D721Med (cell line): Measurements from ENCODE around the gene CNTNAP2.
A peak's percentile ranks its signal among the peaks of the same experiment; 100 is the strongest.

Experiments used
- DNase-seq: peaks from one replicate; pipeline ENCODE4 v3.0.0; 2011; ENCODE audit warnings: low spot score; ENCODE audit not compliant: insufficient read length
- FAIRE-seq: peaks from 2 replicates; lab custom pipeline; 2011; peaks lifted over from hg19 to GRCh38; lab: Jason Lieb, UNC
- CTCF ChIP-seq: IDR thresholded peaks from 2 replicates; pipeline ENCODE4 v1.5.1; 2012; ENCODE audit warnings: mild to moderate bottlenecking, control low read depth; ENCODE audit not compliant: insufficient read depth; ENCODE audit errors: missing control alignments

CNTNAP2 gene

GRCh38 chr7:147678943-147679342 is 1562.3 kb downstream of the CNTNAP2 start:
- TF ChIP-seq CTCF = no peak
- DNase-seq (no peak), FAIRE-seq (no peak)

DNA sequence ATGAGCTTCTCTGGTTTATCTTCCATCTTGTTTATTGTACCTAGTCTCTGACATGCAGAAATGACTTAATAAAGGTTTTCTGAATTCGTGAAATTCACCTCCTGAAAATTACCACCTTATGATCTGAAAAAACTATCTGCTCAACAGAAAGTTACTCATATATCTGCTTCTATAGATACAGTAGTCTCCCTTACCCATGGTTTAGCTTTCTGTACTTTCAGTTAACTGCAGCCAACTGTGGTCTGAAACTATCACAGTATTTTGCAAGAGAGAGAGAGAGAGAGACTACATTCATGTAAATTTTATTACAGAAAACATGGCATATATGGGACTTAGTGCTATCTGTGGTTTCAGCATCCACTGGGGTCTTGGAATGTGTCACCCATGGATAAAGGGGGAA is 1564.9 kb downstream of the CNTNAP2 start:
- no peak for TF ChIP-seq CTCF
- FAIRE-seq = peak; percentile 67
- no peak for DNase-seq

- DNase-seq = no peak
- FAIRE-seq = no peak
- TF ChIP-seq CTCF = no peak
Measured at GRCh38 chr7:147700702-147701101, 1584.1 kb downstream of the CNTNAP2 start.

- no peak for FAIRE-seq
- DNase-seq = no peak
- no peak for TF ChIP-seq CTCF
Measured at GRCh38 chr7:147707926-147708325, 1591.3 kb downstream of the CNTNAP2 start.

GRCh38 chr7:147708871-147709270 is 1592.3 kb downstream of the CNTNAP2 start:
- DNase-seq (no peak), FAIRE-seq (no peak)
- no peak for TF ChIP-seq CTCF

DNA sequence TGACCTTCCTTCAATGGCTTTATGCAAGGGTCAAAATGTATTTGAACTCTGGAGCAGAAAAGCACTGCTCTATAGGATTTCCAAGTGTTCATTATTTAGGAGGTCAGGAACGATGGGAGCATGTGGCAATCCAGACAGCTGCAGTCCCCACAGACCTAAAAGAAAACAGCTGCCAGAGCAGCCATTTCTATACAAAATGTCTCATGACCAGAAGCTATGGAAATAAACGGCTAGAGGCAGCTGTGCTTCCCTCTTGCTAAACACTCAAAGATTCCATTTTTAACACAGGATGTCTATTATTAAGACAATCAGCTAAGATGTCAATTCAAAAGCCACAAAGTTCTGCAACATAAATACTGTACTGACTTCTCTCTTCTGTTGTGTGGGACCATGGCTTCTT is 1594.8 kb downstream of the CNTNAP2 start:
- no peak for TF ChIP-seq CTCF
- FAIRE-seq = no peak
- no peak for DNase-seq

DNA sequence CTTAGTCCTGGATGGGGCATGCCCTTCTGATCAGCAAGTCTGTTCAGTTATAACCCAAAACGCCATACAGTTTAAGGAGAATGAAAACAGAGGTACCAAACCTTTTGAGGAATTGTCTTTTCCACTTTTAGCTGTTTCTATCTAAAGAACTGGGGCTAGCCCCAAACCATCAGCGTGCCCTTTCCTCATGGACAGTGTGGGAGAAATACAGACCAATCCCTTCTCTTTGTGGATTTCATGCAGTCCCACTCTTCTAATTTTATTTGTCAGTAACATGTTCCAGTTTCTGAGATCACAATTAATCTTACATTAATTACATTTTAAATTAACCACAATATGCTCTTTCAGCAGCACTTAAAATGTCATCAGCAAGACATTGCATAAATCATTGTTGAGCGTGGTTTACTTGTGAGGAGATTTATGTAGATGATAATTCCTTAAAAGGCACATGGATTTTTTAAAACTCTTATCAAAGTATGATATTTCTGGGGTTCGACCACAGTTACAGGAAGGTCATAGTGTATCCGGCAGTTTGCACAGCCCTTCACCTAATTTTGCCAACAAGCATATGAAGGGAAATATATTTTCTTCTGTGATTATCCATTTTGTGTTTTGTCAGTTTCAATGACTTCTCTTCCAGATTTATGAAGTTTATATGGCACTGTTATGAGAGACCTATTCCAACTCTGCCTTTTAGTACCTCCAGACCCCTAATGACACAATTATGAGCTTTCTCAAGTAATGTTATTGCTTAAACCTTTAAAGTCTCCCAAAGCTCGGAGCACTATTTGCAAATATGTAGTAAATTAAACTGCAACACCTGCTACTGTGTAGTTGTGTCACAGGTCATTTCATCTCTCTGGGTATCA is 1605.6 kb downstream of the CNTNAP2 start:
- no peak for DNase-seq
- TF ChIP-seq CTCF = no peak
- no peak for FAIRE-seq
